ENCODE results near the gene POU6F2. TPM values are rescaled to one million over a fixed set of nuclear protein-coding genes. Genes with fewer than 3 reads are reported as not detected.

POU6F2 gene
- total RNA-seq, 1 experiment from 2014 or later: not detected

DNA sequence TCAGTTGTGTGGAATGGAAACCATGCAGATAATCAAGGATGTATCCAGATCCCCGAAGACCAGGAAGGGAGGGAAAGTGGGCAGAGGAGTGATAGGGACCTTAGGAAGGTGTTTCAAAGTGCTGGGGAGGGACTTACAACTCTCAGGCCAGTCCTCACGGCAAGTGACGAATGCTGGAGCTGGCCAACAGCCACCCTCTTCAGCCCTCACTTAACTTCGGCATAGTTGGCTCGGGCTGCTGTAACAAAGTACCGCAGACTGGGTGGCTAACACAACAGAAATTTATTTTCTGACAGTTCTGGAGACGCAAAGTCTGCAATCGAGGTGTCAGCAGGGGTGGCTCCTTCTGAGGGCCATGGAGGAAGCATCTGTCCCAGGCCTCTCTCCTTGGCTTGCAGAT, 322.6 kb downstream of the POU6F2 start:
- no peak overlapping the region for H3K4me3 ChIP-seq (ENCODE audit: low read depth in 2 of 2, low read length in 2 of 2)
- ATAC-seq: no peak
- no peak for TF ChIP-seq TCF7L2 (IDR thresholded peaks at IDR 0.05; ENCODE audit: low read depth, low read length)
- TF ChIP-seq, protein P1, sequence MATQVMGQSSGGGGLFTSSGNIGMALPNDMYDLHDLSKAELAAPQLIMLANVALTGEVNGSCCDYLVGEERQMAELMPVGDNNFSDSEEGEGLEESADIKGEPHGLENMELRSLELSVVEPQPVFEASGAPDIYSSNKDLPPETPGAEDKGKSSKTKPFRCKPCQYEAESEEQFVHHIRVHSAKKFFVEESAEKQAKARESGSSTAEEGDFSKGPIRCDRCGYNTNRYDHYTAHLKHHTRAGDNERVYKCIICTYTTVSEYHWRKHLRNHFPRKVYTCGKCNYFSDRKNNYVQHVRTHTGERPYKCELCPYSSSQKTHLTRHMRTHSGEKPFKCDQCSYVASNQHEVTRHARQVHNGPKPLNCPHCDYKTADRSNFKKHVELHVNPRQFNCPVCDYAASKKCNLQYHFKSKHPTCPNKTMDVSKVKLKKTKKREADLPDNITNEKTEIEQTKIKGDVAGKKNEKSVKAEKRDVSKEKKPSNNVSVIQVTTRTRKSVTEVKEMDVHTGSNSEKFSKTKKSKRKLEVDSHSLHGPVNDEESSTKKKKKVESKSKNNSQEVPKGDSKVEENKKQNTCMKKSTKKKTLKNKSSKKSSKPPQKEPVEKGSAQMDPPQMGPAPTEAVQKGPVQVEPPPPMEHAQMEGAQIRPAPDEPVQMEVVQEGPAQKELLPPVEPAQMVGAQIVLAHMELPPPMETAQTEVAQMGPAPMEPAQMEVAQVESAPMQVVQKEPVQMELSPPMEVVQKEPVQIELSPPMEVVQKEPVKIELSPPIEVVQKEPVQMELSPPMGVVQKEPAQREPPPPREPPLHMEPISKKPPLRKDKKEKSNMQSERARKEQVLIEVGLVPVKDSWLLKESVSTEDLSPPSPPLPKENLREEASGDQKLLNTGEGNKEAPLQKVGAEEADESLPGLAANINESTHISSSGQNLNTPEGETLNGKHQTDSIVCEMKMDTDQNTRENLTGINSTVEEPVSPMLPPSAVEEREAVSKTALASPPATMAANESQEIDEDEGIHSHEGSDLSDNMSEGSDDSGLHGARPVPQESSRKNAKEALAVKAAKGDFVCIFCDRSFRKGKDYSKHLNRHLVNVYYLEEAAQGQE (IDR thresholded peaks at IDR 0.05; ENCODE audit: insufficient read depth in 1 of 2, low read depth in 2 of 2, low read length in 1 of 2): no peak
- no peak for TF ChIP-seq POLR2AphosphoS5 (IDR thresholded peaks at IDR 0.05; ENCODE audit: low read depth, low read length)
- TF ChIP-seq, protein P2, sequence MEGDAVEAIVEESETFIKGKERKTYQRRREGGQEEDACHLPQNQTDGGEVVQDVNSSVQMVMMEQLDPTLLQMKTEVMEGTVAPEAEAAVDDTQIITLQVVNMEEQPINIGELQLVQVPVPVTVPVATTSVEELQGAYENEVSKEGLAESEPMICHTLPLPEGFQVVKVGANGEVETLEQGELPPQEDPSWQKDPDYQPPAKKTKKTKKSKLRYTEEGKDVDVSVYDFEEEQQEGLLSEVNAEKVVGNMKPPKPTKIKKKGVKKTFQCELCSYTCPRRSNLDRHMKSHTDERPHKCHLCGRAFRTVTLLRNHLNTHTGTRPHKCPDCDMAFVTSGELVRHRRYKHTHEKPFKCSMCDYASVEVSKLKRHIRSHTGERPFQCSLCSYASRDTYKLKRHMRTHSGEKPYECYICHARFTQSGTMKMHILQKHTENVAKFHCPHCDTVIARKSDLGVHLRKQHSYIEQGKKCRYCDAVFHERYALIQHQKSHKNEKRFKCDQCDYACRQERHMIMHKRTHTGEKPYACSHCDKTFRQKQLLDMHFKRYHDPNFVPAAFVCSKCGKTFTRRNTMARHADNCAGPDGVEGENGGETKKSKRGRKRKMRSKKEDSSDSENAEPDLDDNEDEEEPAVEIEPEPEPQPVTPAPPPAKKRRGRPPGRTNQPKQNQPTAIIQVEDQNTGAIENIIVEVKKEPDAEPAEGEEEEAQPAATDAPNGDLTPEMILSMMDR (IDR thresholded peaks at IDR 0.05): no peak
- no peaks in the 10 kb centered on the region for H3K4me1 ChIP-seq (ENCODE audit: control insufficient read depth, insufficient read depth, low read length)
- H3K27me3 ChIP-seq (ENCODE audit: control insufficient read depth, insufficient read depth, low read length): no peaks in the 10 kb centered on the region
- intact Hi-C loops (cut with micrococcal nuclease; ENCODE audit: unreplicated experiment): no loop called here
- ChIA-PET CTCF (no interaction called here), POLR2A (no interaction called here)
- no peak for DNase-seq (ENCODE audit: low read depth, low spot score)
- BruUV-seq (replicated peaks): no TSS peak
- no peaks in the 10 kb centered on the region for H3K36me3 ChIP-seq (ENCODE audit: control insufficient read depth, insufficient read depth, low read length)
- no peak overlapping the region for H3K27ac ChIP-seq (ENCODE audit: low read length)
- H3K9me3 ChIP-seq (ENCODE audit: control insufficient read depth, insufficient read depth, low read depth, low read length): no peaks in the 10 kb centered on the region
- in situ Hi-C loops (cut with HindIII; ENCODE audit: low pct_unique_long_range_greater_than_20kb, low sequenced_read_pairs): no loop called here

DNA sequence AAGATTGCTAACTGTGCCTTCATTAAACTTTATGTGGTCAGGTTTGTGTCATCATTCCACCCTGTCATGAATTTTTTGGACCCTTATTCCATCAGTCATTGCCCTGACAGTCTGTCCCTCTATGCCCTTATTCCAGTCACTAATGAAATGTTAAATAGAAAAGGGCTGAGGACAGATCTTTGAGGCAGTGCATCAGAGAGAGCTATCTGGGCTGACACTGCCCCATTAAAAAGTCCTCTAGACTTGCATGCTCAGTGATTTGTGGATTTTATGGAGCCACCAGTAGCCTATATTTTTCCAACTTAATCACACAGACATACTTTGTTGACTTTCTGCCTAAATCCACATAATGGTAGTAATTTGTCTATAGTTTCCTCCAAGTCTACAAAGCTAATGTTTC, 323.8 kb downstream of the POU6F2 start:
- in situ Hi-C loops (cut with HindIII; ENCODE audit: low pct_unique_long_range_greater_than_20kb, low sequenced_read_pairs) (no loop called here), intact Hi-C loops (cut with micrococcal nuclease; ENCODE audit: unreplicated experiment) (no loop called here)
- H3K27ac ChIP-seq (ENCODE audit: low read length): no peak overlapping the region
- ChIA-PET POLR2A (no interaction called here), CTCF (no interaction called here)
- ATAC-seq (no peak), DNase-seq (ENCODE audit: low read depth, low spot score) (no peak)
- BruUV-seq (replicated peaks): no TSS peak
- no peaks in the 10 kb centered on the region for H3K36me3 ChIP-seq (ENCODE audit: control insufficient read depth, insufficient read depth, low read length)
- no peaks in the 10 kb centered on the region for H3K4me1 ChIP-seq (ENCODE audit: control insufficient read depth, insufficient read depth, low read length)
- H3K27me3 ChIP-seq (ENCODE audit: control insufficient read depth, insufficient read depth, low read length): no peaks in the 10 kb centered on the region
- H3K9me3 ChIP-seq (ENCODE audit: control insufficient read depth, insufficient read depth, low read depth, low read length): no peaks in the 10 kb centered on the region
- TF ChIP-seq TCF7L2 (IDR thresholded peaks at IDR 0.05; ENCODE audit: low read depth, low read length): no peak
- no peak for TF ChIP-seq POLR2AphosphoS5 (IDR thresholded peaks at IDR 0.05; ENCODE audit: low read depth, low read length)
- no peak for TF ChIP-seq SIN3A (IDR thresholded peaks at IDR 0.05; ENCODE audit: borderline replicate concordance, insufficient read depth, low read depth, low read length)
- TF ChIP-seq, protein P2 (IDR thresholded peaks at IDR 0.05): no peak
- TF ChIP-seq, protein P1 (IDR thresholded peaks at IDR 0.05; ENCODE audit: insufficient read depth in 1 of 2, low read depth in 2 of 2, low read length in 1 of 2): no peak
- H3K4me3 ChIP-seq (ENCODE audit: low read depth in 2 of 2, low read length in 2 of 2): no peak overlapping the region
